ENCODE measurements around the gene ACCSL. TPM values are rescaled to one million over a fixed set of nuclear protein-coding genes. Genes with fewer than 3 reads are reported as not detected.

ACCSL gene
- total RNA-seq, 1 donor from 2014 or later: not detected

GRCh38 chr11:44018127-44018521 lies 29.7 kb upstream of the ACCSL start:
- intact Hi-C loops (cut with micrococcal nuclease): no loop called here

DNA sequence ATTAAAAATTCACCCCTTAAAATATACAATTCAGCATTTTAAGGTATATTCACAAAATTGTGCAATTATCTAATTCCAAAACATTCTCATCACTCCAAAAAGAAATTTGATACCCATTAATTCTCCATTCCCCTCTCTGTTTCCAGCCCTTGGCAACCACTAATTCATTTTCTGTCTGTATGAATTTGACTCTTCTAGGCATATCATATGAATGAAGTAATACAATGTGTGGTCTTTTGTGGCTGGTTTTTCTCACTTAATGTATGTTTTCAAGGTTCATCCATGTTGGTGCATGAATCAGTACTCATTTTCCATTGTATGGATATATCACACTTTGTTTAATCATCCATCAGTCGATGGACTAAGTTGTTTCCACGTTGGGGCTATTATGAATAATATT lies 29.0 kb upstream of the ACCSL start:
- intact Hi-C loops (cut with micrococcal nuclease): no loop called here

DNA sequence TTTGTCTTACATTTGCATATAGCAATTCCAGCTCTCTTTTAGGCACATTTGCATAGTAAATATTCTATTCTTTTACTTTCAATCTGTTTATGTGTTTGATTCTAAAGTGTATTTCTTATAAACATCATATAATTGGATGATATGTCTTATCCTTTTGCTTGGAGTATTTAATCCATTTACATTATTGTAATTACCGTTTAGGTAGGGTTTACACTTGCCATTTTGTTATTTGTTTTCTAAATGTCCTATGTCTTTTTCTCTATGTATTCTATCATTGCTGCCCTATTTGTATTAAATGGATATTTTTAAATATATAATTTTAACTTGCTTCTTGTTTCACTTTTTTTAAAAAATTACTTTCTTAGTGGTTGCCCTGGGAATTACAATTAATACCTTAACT lies 22.8 kb upstream of the ACCSL start:
- intact Hi-C loops (cut with micrococcal nuclease): no loop called here

GRCh38 chr11:44025727-44026126 lies 22.1 kb upstream of the ACCSL start:
- intact Hi-C loops (cut with micrococcal nuclease): no loop called here

- intact Hi-C loops (cut with micrococcal nuclease): no loop called here
Observed at GRCh38 chr11:44028401-44028800, 19.4 kb upstream of the ACCSL start.

- intact Hi-C loops (cut with micrococcal nuclease): no loop called here
Observed at GRCh38 chr11:44028816-44029506, 18.8 kb upstream of the ACCSL start.

DNA sequence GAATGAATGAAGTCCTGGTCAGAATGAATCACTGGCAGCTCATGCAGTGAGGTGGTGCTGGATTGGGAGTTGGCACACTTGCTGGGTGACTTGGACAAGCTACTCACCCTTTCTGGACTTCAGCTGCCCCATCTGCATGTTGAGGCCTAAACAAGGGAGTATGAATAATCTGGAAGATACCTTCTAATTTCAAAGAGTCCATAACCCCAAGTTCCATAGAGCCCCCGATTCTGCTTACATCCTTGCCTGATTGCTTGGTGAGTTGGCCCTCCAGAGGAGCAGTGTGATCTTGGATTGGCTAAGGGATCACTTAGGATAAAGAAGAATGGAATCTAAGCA lies 18.3 kb upstream of the ACCSL start:
- intact Hi-C loops (cut with micrococcal nuclease): no loop called here

DNA sequence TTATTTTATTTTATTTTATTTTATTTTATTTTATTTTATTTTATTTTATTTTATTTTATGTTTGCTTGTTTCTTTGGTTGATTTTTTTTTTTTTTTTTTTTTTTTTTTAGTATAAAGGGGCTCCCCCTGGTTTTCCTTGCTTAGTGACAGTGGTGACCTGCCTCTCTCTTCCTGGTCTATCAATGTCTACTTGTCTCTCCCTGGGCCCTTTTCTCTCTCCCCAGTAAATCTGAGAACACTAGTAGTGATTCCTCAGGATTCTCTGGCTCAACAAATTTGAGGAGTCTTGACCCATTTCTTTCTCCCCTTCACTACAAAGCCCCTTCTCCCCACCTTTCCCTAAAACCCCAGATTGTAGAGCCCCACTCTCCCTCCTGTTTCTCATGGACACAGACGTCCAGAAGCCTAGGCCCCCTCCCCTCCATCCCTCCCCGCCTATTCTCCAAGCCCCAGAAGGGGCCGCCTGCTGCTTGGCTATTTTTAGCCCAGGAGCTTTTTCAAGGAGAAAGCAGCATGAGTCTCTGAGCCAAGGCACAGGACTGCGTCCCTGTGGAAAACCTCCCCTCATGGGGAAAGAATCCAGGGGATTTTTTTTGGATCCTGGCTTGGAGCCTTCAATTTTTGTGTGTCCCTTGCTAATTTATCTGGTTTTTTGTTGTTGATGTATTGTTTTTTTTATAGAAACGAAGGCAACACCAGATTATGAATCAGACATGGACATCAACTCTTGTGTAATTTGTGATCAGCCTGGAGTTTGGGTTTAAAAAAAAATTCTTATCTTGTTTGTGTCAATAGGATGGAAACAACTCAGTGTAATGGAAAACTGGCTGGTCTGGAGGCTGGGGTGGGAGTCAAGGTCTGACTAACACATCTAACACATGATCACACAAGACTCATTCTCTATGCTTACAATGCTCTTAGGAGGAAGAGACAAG lies 17.5 kb upstream of the ACCSL start:
- intact Hi-C loops (cut with micrococcal nuclease): loop anchor here (10.0 kb wide), 1 partner anchor 135 kb away; no protein-coding TSS in a partner anchor

- intact Hi-C loops (cut with micrococcal nuclease): loop anchor here (10.0 kb wide), 1 partner anchor 136 kb away; no protein-coding TSS in a partner anchor
Observed at GRCh38 chr11:44030996-44031395, 16.8 kb upstream of the ACCSL start.

DNA sequence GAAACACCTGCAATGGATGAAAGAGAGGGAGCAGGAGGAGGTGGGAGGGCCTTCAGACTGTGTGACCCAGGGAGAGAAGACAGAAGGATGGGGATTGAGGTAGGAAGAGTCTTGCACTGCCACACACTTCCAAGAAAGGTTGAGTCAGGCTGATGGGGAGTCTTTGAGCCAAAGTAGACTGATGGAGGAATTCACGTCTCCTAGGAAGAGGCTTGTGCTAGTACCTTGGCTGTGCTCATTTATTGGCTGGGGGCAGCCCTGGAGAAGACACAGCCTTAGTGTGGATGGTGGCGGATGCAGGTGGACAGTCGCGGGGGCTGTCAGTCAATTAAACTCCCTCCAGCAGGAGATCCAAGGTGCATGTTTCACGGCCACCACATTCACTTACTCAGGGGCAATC lies 16.2 kb upstream of the ACCSL start:
- intact Hi-C loops (cut with micrococcal nuclease): loop anchor here (10.0 kb wide), 1 partner anchor 137 kb away; no protein-coding TSS in a partner anchor

DNA sequence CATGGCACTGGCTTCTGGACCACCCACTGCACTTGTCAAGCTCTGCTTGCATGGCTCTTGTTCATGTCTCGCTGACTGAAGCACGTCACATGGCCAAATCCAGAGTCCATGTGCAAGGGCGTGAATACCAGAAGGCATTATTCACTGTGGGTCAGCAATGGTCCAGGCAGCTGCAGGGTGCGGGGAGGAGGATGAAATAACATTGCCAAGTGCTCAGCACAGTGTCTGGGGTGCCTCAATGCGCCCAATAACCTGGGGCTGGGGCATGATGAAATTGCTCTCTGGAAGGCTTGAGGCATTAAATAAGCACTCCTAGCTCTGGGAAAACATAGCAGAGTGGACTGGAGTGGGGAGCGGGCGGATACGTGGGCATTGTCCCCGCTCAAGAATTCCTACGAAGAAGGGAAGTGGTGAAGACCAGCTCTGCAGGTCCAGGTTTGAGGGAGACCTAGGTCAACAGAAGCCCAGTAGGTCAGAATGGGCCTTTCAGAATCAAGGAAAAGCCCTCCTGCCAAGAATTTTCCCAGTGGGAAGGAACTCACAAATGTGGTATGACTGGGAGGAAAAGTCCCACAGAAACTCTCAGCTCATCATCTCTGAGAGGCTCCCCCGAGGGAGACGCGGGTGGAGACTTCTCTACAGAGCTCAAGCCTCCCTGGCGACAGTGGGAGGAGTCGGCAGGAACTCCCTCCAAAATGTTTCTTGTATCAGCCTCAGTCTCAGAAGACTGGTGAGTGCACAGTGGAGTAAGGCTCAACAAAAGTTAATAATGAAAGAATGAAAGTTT lies 15.3 kb upstream of the ACCSL start:
- intact Hi-C loops (cut with micrococcal nuclease): loop anchor here (10.0 kb wide), 1 partner anchor 138 kb away; no protein-coding TSS in a partner anchor

DNA sequence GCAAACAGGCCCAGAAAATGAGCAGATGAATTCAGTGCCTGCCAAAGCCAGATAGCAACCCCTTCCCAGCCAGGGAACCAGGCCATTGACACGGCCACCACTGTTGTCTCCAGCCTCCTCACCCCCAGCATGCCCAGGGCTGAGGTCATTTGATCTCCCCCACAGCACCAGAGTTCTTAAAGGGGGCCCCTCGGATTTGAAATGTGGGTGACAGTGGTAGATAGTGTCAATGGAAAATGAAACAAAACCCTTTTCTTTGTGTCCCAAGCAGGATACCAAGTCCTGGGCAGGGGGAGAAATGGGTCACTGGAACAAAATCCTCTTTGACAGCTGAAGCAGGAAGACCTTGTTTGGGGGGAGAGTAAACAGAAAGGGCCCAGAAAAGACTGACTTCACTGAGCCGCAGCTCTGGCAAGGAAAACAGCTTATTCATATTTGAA lies 14.3 kb upstream of the ACCSL start:
- intact Hi-C loops (cut with micrococcal nuclease): loop anchor here (10.0 kb wide), 1 partner anchor 139 kb away; no protein-coding TSS in a partner anchor

GRCh38 chr11:44033856-44034255 lies 13.9 kb upstream of the ACCSL start:
- intact Hi-C loops (cut with micrococcal nuclease): loop anchor here (10.0 kb wide), 1 partner anchor 139 kb away; no protein-coding TSS in a partner anchor

GRCh38 chr11:44034639-44035038 lies 13.1 kb upstream of the ACCSL start:
- intact Hi-C loops (cut with micrococcal nuclease): loop anchor here (10.0 kb wide), 1 partner anchor 140 kb away; no protein-coding TSS in a partner anchor

DNA sequence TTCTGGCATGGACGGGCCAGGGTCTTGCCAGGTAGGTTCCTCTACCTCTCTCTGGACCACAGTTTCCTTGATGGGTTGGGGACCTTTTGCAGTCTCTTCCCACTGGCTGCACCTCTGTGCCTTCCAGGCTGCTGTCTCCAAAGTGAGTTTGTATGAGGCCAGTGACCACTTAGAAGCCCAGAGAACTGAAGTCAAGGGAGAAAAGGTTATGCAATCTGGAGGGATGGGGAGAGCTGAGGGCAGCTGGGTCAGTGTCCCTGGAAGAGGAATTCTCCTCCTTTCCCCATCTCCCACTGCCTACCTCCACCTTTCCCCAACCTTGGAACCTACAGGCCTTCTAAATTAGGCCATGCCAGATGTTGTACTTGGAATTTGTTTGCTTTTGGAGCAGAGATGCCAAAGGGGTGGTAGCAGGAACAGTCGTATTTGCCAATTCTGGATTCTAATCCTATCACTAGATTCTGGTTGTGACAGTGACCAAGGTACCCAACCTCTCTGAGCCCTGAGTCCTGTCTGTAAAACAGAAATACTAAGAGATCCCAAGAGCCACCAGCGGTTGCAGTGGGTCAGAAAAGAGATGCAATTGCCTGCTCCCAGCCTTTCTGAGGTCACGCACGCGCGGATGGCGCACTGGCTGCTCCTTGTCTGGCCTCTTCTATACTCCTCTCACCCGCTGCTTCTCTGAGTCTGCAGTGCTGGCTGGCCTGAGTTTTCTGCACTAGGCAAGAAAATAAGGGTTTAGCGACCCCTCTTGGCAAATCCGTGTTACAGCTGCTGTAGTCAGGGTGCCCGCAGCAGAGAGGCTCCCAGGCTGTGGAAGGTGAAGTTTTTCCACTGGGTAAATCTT lies 10.7 kb upstream of the ACCSL start:
- intact Hi-C loops (cut with micrococcal nuclease): loop anchor here (10.0 kb wide), 1 partner anchor 142 kb away; no protein-coding TSS in a partner anchor

GRCh38 chr11:44037658-44037998 lies 10.2 kb upstream of the ACCSL start:
- intact Hi-C loops (cut with micrococcal nuclease): loop anchor here (10.0 kb wide), 1 partner anchor 143 kb away; no protein-coding TSS in a partner anchor

DNA sequence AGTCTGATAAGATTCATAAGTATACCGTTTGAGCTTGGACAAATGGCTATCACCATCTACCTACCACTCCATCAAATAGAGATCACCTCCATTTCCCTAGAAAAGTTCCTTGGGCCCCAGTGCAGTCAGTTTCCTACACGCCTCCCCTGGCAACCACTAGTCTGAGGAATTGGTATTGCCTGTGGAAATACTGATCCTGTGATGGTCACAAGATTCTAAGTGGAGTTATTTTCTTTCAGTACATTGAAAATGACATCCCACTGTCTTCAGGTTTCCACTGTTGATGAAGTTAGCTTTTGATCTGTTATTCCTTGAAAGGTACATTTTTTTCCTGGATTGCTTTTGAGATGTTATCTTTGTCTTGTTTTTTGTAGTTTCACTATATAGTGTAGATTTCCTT lies 4.6 kb upstream of the ACCSL start:
- intact Hi-C loops (cut with micrococcal nuclease): no loop called here

DNA sequence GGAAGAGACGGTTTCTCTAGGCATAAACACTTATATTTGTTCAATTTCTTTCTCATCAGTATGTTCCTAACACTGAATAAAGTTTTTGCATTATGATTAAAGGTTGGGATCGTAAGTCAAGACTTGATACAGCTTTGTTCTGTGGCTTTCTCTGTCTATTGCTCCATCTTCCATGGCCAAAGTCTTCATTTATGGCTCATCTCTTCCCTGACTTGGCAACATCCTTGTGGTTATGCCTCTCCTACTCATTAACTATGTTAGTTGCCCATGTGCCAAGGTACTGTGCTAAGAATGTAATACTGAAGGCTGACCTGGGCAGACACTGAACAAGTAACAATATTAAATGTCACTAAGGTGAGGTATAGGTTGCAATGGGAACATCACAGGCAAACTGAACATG lies 1.6 kb upstream of the ACCSL start:
- intact Hi-C loops (cut with micrococcal nuclease): no loop called here

DNA sequence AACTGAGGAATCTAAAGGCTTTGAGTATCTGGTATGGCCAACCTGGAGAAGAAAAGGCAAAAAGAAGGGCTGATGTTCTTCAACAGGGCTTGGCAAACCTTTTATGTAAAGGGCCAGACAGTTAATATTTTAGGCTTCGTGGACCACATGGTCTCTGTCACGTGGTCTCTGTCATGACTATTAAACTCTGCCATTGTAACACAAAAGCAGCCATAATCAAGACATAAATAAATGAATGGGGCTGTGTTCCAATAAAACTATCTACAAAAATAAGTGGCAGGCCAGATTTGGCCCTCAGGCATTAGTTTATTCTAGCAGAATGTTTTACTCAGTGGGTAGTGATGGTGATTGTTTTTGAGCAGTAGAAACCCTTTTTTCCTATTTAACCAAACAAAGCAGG lies 483 bp upstream of the ACCSL start:
- intact Hi-C loops (cut with micrococcal nuclease): no loop called here

- intact Hi-C loops (cut with micrococcal nuclease): no loop called here
Observed at GRCh38 chr11:44049832-44050231, 2.1 kb downstream of the ACCSL start.
